ENCODE results near the gene IQGAP2.

GRCh38 chr5:76690704-76691466, 287.8 kb downstream of the IQGAP2 start:
- TF ChIP-seq CTCF (optimal IDR thresholded peaks at IDR 0.05 in 1 of 3, IDR thresholded peaks at IDR 0.05 in 1 of 3, conservative IDR thresholded peaks at IDR 0.05 in 1 of 3; ENCODE audit: extremely low read depth in 1 of 3, insufficient read depth in 2 of 3, low read length in 3 of 3) (no peak), EZH2 (IDR thresholded peaks at IDR 0.05; ENCODE audit: low read length) (no peak)

Measured in keratinocyte (primary cell).